Activated CD8-positive, alpha-beta memory T cell treated with anti-CD3 and anti-CD28 coated beads for 36 hours (primary cell): Measurements from ENCODE around the gene KLHL40. TPM values are rescaled to one million over a fixed set of nuclear protein-coding genes. Genes with fewer than 3 reads are reported as not detected.

Experiments
- CTCF ChIA-PET: fragments of 350-600 bp; sonication (Branson Sonifier 250); formaldehyde crosslinking; loops from one replicate; lab custom pipeline; 2021; ENCODE audit warnings: antibody characterized with exemption; lab: Charles Lee
- POLR2A ChIA-PET: fragments of 350-600 bp; sonication (Branson Sonifier 250); formaldehyde crosslinking; loops from one replicate; lab custom pipeline; 2021; ENCODE audit warnings: antibody characterized with exemption; lab: Charles Lee
- total RNA-seq, 2 experiments: library from RNA; stranded (reverse); gene quantifications; one replicate each; pipeline ENCODE4 v1.2.3, GENCODE V29; 2021

KLHL40 gene
- total RNA-seq, 2 experiments from 2014 or later, result not detected

DNA sequence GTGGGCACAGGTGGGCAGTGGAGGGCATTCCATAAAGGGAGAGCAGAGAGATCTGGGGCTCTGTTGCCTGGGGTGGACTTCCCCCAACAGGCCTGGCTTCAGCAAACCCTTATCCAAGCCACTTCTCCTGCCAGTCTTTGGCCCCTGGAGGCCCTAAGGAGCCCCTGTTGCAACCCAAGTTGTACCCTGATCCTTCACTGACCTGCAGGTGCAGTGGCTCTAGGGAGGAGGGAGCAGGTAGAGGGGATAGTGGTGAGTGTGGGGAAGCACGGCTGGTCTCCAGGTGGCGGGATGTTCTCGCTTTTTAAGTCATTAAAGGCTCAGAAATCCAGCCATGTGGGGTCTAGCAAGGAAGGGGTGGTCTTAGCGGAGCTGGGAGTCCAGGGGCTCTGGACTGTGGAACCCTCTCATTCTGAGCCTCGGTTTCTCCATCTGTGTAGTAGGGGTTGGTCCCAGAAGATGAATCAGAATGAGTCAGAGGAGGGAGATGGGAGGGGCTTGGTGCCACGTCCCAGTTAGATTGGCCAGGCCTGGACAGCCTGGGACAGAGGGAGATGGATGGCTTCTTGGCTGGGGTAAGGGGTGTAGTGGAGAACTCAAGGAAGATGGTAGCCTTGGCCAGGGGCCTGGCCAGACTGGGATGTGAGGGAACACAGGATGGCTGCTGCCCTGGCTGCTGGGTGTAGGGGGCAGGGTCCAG is 29.2 kb upstream of the KLHL40 start:
- ChIA-PET POLR2A (no interaction called here), CTCF (no interaction called here)

DNA sequence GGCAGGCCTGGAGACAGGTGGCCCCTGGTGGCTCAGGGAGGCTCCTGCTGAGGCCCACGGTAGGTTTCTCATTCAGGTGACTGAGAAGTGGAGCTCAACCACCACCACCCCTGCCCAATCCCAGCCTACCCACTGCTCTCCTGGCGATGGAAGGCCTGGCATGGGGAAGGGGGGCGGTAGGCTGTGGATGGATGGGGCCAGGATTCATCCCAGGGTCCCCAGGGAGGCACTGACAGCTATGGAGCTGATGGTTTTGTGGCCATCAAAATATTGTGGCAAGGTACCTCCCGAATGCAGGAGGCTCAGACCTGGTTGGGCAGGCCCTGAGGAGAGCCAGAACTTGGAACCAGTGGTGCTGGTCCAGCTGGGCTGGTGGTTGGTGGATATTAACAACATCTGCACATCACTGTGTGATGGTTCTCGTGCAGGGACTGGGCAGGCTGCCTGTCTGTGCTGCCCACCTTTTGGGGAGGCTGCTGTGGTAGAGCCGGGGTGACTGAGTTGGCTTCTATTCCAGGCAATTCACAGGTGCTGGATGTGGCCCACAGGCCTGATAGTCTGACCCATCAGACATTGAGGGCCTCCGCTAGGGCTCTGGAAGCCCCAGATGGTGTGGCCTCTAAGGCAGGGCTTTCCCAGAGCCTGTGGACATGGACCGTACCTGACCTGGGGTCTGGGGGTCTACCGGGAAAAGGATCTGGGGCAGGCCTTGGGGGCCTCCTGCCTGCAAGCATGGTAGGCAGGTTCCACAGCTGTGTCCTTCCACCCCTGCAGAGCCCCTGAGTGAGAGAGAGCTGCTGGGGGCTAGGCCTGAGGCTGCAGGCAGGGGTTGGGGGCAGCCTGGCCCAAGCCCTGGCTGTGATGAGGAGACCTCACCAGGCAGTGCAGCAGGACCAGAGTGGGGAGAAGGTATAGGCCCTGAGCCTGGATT is 28.4 kb upstream of the KLHL40 start:
- ChIA-PET CTCF (no interaction called here), POLR2A (no interaction called here)

DNA sequence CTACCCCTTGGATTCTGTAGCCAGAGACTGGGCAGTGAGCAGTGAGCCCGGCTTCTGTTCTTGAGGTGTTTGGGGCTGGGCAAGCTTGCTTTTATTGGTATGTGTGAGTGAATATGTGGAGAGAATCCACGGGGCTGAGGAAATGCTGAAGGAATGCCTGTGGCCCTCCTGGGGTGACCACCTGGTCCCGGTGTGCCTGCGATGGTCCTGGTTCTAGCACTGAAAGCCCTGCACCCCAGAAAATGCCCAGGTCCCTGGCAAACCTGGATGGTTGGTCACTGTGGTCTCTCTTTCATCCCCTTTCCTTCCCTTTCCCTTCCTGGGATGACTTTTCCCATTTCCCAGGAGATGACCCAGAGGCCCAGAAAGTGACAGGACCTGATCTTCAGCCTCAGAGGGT is 27.7 kb upstream of the KLHL40 start:
- ChIA-PET POLR2A (no interaction called here), CTCF (no interaction called here)

DNA sequence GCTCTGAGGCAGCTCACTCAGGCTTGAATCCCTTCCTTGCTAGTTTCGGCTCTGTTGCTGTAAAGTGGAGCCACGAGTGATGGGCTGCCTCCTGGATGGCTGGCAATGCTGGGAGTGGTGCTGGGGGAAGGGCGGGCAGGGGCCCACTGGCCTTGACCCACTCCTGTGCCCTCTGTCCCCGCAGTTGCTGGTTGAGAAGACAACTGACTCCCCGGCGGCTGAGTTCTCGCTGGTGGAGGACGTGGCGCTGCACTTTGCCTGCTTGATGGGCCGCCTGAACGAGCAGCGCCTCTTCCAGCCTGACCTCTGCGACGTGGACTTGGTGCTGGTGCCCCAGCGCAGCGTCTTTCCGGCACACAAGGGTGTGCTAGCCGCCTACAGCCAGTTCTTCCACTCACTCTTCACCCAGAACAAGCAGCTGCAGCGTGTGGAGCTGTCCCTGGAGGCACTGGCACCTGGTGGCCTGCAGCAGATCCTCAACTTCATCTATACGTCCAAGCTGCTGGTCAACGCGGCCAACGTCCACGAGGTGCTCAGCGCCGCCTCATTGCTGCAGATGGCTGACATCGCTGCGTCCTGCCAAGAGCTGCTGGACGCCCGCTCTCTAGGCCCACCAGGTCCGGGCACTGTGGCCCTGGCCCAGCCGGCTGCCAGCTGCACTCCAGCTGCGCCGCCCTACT is 27.1 kb upstream of the KLHL40 start:
- POLR2A ChIA-PET, result no interaction called here
- CTCF ChIA-PET, result no interaction called here

DNA sequence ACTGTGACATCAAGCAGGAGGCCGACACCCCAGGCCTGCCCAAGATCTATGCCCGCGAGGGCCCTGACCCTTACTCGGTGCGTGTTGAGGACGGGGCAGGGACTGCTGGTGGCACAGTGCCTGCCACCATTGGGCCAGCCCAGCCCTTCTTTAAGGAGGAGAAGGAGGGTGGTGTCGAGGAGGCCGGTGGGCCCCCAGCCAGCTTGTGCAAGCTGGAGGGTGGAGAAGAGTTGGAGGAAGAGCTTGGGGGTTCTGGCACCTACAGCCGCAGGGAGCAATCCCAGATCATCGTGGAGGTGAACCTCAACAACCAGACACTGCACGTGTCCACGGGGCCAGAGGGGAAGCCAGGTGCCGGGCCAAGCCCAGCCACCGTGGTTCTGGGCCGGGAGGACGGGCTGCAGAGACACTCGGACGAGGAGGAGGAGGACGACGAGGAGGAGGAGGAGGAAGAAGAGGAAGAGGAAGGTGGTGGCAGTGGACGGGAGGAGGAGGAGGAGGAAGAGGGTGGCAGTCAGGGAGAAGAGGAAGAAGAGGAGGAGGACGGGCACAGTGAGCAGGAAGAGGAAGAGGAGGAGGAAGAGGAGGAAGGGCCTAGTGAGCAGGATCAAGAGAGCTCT is 26.5 kb upstream of the KLHL40 start:
- CTCF ChIA-PET, result no interaction called here
- POLR2A ChIA-PET, result no interaction called here

DNA sequence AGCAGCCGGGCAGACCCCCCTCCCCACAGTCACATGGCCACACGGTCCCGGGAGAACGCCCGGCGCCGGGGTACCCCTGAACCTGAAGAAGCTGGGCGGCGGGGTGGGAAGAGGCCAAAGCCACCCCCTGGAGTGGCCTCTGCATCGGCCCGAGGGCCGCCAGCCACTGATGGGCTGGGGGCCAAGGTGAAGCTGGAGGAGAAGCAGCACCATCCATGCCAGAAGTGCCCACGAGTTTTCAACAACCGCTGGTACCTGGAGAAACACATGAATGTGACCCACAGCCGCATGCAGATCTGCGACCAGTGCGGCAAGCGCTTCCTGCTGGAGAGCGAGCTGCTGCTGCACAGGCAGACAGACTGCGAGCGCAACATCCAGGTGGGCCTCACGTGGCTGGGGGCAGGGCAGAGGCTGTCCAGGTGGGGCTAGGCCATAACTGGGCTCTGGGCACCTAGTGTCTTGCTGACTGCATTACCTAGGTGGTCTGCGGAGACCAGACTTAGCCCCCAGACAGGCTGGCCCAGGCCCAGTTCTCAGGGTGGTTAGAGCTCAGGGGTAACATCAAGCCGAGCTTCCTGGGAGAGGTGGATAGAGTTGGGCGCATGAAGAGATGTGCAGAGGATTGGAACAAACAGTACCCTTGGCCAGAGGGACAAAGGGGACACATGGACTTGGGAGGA is 25.7 kb upstream of the KLHL40 start:
- ChIA-PET POLR2A (no interaction called here), CTCF (no interaction called here)

DNA sequence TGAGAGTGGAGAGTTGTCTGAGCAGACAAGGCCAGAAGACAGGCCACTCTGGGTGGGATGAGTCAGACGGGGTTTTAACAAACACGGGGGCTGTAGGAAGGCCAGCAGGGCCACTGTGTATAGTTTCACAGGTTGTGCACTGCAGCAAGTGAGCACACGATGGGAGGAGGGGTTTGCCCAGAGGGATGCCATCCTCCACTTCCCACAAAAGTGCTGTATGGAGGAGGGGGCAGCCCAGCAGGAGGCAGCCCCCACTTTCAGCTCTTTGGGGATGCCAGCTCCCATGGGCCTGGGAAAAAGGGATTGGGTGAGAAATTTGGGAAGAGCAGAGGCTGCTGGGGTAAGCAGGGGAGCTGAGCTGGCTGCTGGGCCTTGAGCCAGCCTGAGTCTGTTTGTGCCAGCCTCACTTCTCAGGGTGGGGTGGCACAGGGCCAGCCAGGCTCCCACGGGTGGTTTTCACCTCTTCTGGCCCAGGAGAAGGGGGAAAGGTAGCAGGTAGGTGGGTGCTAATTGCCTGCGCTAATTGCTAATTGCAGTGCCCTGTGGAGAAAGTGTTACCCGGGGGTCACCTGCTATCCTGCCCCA is 25.1 kb upstream of the KLHL40 start:
- POLR2A ChIA-PET, result no interaction called here
- CTCF ChIA-PET, result no interaction called here

DNA sequence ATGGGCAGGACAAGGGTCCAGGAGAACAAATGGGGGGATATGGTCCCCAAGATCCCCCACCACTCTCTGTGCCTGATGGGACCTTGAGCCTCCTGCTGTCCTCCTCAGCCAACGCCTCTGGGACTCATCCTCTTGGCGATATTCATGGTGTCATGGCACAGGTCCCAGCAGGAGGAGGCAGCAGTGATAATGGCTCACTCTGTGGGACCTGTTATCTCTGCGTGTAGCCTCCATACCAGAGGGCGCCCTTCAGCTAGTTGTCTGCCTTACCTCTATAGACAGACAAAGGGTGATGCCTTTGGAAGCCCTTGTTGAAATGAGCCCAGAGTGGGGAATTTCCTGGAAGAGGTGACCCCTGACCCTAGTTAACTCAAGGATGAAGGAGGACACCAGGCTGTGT is 24.4 kb upstream of the KLHL40 start:
- POLR2A ChIA-PET, result interaction anchor here (0.5 kb wide), 1 partner anchor 63 kb away, joined by 3 read pairs; no protein-coding TSS in a partner anchor
- CTCF ChIA-PET, result interaction anchor here (0.8 kb wide), 1 partner anchor 9 kb away, joined by 3 read pairs; no protein-coding TSS in a partner anchor

DNA sequence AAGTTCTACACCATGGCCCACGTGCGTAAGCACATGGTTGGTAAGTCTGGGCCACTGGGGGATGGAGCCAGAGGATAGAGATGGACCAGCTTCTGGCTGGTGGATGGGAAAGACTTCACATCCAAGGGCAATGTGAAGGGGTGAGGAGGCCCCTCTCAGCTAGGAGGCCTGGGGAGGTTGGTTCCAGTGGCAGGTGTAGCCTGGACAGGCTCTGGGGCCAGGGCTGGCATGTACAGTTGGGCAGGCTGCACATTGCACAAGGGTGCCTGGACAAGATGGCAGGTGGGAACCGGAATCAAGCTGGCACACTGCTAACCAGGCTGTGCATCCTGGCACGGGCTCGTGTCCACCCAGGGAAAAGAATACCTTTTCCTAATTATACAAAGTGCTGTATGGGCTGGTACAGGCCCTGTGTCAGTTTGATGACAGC is 23.7 kb upstream of the KLHL40 start:
- CTCF ChIA-PET, result interaction anchor here (0.8 kb wide), 1 partner anchor 10 kb away, joined by 3 read pairs; no protein-coding TSS in a partner anchor
- POLR2A ChIA-PET, result no interaction called here

DNA sequence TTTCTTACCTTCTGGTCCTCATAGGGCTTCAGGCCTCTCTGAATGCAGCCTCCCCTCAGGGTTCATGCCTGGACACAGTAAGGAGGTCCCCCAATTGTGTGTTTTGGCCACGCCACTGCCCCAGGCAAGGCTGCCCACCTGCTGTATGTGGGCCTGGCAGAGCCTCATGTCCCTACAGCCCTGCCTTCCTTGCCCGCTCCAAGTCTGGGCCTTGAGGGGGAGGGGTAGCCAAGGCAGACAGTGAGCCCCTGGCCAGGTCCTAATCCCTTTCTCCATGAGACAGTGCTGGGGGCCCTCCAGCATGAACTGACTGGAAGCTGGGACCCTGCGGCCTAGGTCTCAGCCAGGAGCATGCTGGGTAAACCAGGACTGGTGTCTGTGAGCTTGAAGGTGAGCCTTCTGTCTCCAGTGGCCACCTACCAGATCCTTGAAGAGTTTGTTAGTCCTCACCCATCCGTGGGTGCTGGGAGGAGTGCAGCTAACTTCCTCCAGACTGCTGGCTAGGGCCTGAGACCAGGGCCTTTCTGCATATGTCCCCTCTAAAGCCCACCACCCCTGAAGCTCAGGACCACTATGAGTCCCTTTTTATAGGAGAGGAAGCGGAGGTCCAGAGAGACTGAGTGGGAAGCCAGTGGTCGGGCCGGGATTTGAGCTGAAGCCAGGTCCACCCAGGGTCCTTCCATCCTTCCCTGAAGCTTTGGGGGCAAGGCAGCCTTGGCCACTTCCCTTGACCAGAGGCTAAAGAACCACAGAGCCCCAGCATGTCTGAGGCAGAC is 23.1 kb upstream of the KLHL40 start:
- POLR2A ChIA-PET, result interaction anchor here (0.5 kb wide), 1 partner anchor 14 kb away, joined by 3 read pairs; no protein-coding TSS in a partner anchor
- CTCF ChIA-PET, result interaction anchor here (0.6 kb wide), 1 partner anchor 83 kb away, joined by 3 read pairs; no protein-coding TSS in a partner anchor

DNA sequence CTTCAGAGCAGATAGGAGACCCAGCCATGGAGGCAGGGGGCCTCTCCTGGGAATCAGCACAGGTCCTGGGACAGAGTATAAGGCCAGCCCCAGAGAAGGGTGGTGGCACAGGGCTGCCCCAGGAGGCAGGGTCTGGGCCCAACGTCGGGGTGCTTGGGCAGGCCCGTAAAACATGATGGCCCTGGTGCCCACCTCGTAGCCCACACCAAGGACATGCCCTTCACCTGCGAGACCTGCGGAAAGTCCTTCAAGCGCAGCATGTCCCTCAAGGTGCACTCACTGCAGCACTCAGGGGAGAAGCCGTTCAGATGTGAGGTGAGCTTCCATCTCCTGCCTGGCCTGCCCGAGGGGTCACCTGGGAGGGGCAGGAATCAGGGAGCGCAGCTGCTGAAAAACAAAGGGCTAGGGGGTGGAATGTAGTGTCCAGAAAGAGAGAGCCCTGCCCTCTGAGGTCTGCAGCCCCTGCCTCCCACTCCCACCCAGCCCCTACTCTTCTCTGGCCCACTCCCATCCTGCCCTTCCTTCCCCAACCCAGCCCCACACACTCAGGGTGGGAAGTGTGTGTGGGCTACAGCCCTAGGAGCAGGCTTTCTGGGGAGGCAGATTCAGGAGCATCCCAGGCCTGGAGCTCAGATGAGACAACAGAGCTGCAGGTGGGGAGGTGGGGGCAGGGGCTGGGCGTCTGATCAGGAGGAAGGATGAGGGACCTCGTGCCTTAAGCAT is 22.4 kb upstream of the KLHL40 start:
- ChIA-PET CTCF (interaction anchor here (0.6 kb wide), 1 partner anchor 82 kb away, joined by 3 read pairs; no protein-coding TSS in a partner anchor), POLR2A (interaction anchor here (0.5 kb wide), 1 partner anchor 14 kb away, joined by 3 read pairs; no protein-coding TSS in a partner anchor)

DNA sequence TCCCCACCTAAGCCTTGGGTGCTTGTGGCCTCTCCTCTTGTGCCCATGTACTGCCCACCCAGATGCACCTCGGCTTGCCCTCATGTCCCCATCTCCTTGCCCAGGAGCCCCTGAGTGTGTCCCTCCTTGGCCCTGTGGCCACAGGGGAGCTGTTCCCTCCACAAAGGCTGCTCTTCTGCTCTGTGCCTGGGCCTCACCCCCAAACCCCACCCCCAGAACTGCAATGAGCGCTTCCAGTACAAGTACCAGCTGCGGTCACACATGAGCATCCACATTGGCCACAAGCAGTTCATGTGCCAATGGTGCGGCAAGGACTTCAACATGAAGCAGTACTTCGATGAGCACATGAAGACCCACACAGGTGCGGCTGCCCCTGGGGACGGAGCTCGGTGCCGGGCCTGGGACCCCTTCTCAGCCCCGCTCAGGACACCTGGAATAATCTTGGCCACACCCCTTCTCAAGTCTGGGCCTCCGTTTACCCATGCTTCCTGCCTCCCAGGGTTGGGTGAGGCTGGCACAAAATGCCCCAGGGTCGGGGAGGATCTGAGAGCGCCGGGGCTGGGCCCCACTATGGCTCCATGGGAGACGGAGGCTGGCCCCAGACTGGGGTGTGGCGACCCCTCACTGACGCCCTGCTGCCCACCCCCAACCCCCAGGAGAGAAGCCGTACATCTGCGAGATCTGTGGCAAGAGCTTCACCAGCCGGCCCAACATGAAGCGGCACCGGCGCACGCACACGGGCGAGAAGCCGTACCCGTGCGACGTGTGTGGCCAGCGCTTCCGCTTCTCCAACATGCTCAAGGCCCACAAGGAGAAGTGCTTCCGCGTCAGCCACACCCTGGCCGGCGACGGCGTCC is 21.5 kb upstream of the KLHL40 start:
- CTCF ChIA-PET, result no interaction called here
- POLR2A ChIA-PET, result no interaction called here

DNA sequence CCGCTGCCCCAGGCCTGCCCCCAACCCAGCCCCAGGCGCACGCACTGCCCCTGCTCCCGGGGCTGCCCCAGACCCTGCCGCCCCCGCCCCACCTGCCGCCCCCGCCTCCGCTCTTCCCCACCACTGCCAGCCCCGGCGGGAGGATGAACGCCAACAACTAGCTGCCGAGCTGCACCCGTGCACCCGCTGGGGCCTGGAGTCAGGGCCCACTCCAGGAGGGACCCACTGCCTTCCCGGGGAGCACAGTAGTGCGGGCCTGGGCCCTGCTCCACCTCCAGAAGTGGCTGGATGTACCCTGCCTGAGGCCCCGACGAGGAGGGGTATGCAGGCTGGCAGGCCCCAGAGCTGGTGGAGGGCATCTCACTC is 20.9 kb upstream of the KLHL40 start:
- ChIA-PET POLR2A (no interaction called here), CTCF (no interaction called here)

DNA sequence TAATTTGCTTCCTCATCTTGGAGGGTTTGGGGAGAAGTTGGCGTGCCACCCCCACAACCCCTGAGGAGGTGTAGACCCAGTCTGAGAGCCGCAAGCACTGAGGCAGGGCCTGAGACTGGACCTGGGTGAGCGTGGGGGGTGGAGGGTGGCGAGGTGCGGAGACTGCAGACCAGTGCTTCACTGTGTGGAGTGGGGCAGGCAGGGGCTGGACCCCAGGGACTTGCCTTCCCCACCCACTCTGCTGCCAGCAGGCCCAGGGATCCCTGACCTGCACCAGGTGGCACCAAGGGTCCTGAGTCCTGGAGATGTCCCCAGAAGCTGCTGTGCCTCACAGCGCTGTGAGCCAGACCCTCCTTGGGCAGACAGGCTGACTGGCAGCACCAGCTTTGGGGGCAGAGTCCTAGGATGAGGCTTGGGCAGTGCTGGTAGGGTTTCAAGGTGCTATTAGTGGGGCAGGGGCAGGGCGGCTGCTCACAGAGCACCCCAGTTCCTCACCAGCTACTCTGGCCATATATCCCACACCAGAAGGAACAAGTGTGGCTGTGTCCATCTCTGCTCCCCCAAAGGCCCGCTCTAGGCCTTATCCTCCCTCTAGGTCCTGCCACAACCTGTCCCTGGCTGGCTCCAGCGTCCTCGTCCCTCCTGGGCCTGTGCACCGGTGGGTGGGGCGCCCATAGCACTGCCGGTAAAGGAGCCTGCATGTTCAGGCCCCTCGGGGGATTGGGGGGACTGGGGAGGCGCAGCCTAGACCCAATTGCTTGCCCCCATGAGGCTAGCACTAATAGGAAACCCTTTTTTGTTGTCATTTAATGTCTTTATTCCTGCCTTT is 20.1 kb upstream of the KLHL40 start:
- CTCF ChIA-PET, result interaction anchor here (1.5 kb wide), 1 partner anchor 79 kb away, joined by 4 read pairs; no protein-coding TSS in a partner anchor
- POLR2A ChIA-PET, result no interaction called here

DNA sequence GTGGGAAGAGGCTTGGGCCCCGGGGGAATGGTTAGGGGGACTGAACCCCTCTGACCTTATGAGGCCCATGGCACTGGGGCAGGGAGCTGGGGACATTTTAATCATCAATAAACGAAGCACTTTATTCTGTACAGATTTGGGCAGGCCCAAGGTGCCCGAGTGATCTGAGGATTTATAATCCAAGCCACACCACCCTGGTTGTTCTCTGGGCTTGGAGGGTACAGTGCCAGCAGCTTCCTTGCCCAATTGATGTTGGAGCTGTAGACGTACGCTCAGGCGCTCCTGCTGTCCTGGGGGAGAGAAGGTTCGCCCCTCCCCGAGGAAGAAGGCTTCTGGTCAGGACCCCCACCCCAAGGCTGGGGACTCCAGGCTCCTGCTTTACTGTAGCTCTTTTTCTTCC is 19.3 kb upstream of the KLHL40 start:
- ChIA-PET POLR2A (no interaction called here), CTCF (interaction anchor here (1.5 kb wide), 1 partner anchor 78 kb away, joined by 4 read pairs; no protein-coding TSS in a partner anchor)
